Measurements from ENCODE around the gene G0S2. TPM values are rescaled to one million over a fixed set of nuclear protein-coding genes. Genes with fewer than 3 reads are reported as not detected.

The G0S2 gene
- total RNA-seq, 1 experiment from 2014 or later: 45.7 TPM

GRCh38 chr1:209720326-209720725 is 45.1 kb downstream of the G0S2 start:
- Histone ChIP-seq H3K9me3 (no peaks in the 10 kb centered on the region), H3K36me3 (ENCODE audit: control insufficient read depth, insufficient read depth, low read length) (no peaks in the 10 kb centered on the region), H3K4me3 (ENCODE audit: low read depth, low read length) (no peak overlapping the region), H3K27me3 (replicated peaks; ENCODE audit: control insufficient read depth, insufficient read depth, low read length) (no peaks in the 10 kb centered on the region), H3K4me1 (no peaks in the 10 kb centered on the region)
- Mint-ChIP-seq H3K36me3 (ENCODE audit: insufficient read depth, unreplicated experiment) (no peaks in the 10 kb centered on the region), H3K27me3 (ENCODE audit: insufficient read depth, unreplicated experiment) (peaks cover 18% of the 10 kb centered on the region), H3K4me1 (ENCODE audit: low read depth, unreplicated experiment) (no peaks in the 10 kb centered on the region), H3K9me3 (ENCODE audit: unreplicated experiment) (no peaks in the 10 kb centered on the region), H3K4me3 (ENCODE audit: unreplicated experiment) (no peak overlapping the region), H3K27ac (ENCODE audit: unreplicated experiment) (no peak overlapping the region)
- intact Hi-C loops (cut with micrococcal nuclease; ENCODE audit: unreplicated experiment): no loop called here
- CTCF ChIA-PET: no interaction called here
- no TSS peak for BruUV-seq (replicated peaks)
- TF ChIP-seq CTCF (IDR thresholded peaks at IDR 0.05; ENCODE audit: insufficient read depth in 1 of 2, low read depth in 1 of 2, low read length in 1 of 2, severe bottlenecking in 1 of 2, unreplicated experiment in 1 of 2): no peak
- no peak for DNase-seq
- POLR2A ChIA-PET: no interaction called here

GRCh38 chr1:209720826-209721225 is 45.6 kb downstream of the G0S2 start:
- TF ChIP-seq CTCF (IDR thresholded peaks at IDR 0.05; ENCODE audit: insufficient read depth in 1 of 2, low read depth in 1 of 2, low read length in 1 of 2, severe bottlenecking in 1 of 2, unreplicated experiment in 1 of 2): no peak
- no peaks in the 10 kb centered on the region for H3K4me1 Mint-ChIP-seq (ENCODE audit: low read depth, unreplicated experiment)
- ChIA-PET CTCF (no interaction called here), POLR2A (no interaction called here)
- H3K9me3 ChIP-seq: no peaks in the 10 kb centered on the region
- H3K4me1 ChIP-seq: no peaks in the 10 kb centered on the region
- no TSS peak for BruUV-seq (replicated peaks)
- intact Hi-C loops (cut with micrococcal nuclease; ENCODE audit: unreplicated experiment): no loop called here
- no peak overlapping the region for H3K27ac Mint-ChIP-seq (ENCODE audit: unreplicated experiment)
- no peaks in the 10 kb centered on the region for H3K9me3 Mint-ChIP-seq (ENCODE audit: unreplicated experiment)
- no peak overlapping the region for H3K4me3 Mint-ChIP-seq (ENCODE audit: unreplicated experiment)
- peaks cover 15% of the 10 kb centered on the region for H3K27me3 Mint-ChIP-seq (ENCODE audit: insufficient read depth, unreplicated experiment)
- H3K27me3 ChIP-seq (replicated peaks; ENCODE audit: control insufficient read depth, insufficient read depth, low read length): no peaks in the 10 kb centered on the region
- no peak overlapping the region for H3K4me3 ChIP-seq (ENCODE audit: low read depth, low read length)
- H3K36me3 ChIP-seq (ENCODE audit: control insufficient read depth, insufficient read depth, low read length): no peaks in the 10 kb centered on the region
- no peaks in the 10 kb centered on the region for H3K36me3 Mint-ChIP-seq (ENCODE audit: insufficient read depth, unreplicated experiment)
- DNase-seq: no peak

DNA sequence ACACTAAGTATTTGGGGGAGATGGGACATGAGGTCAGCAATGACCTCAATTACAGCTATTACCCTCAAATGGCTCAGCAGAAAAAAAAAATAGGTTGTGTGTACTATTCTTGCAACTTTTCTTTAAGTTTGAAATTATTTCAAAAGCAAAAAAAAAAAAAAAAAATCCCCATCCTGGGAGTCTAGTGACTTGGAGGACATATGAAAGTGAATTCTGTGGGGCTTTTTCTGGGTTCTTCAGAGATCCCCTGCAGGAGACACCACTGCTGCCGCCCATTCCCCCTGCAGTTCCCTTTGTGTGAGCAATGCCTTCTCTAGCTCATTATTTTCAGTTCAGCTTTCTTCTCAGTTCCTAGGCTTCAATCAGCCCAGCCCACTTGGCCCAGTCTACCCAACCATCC is 46.1 kb downstream of the G0S2 start:
- H3K27me3 Mint-ChIP-seq (ENCODE audit: insufficient read depth, unreplicated experiment): peaks cover 15% of the 10 kb centered on the region
- no peaks in the 10 kb centered on the region for H3K36me3 ChIP-seq (ENCODE audit: control insufficient read depth, insufficient read depth, low read length)
- ChIA-PET CTCF (no interaction called here), POLR2A (no interaction called here)
- no peaks in the 10 kb centered on the region for H3K4me1 ChIP-seq
- intact Hi-C loops (cut with micrococcal nuclease; ENCODE audit: unreplicated experiment): no loop called here
- H3K4me1 Mint-ChIP-seq (ENCODE audit: low read depth, unreplicated experiment): no peaks in the 10 kb centered on the region
- no peaks in the 10 kb centered on the region for H3K9me3 ChIP-seq
- H3K27ac Mint-ChIP-seq (ENCODE audit: unreplicated experiment): no peak overlapping the region
- BruUV-seq (replicated peaks): no TSS peak
- no peaks in the 10 kb centered on the region for H3K27me3 ChIP-seq (replicated peaks; ENCODE audit: control insufficient read depth, insufficient read depth, low read length)
- no peaks in the 10 kb centered on the region for H3K36me3 Mint-ChIP-seq (ENCODE audit: insufficient read depth, unreplicated experiment)
- no peak for TF ChIP-seq CTCF (IDR thresholded peaks at IDR 0.05; ENCODE audit: insufficient read depth in 1 of 2, low read depth in 1 of 2, low read length in 1 of 2, severe bottlenecking in 1 of 2, unreplicated experiment in 1 of 2)
- H3K4me3 Mint-ChIP-seq (ENCODE audit: unreplicated experiment): no peak overlapping the region
- H3K9me3 Mint-ChIP-seq (ENCODE audit: unreplicated experiment): no peaks in the 10 kb centered on the region
- H3K4me3 ChIP-seq (ENCODE audit: low read depth, low read length): no peak overlapping the region
- DNase-seq: no peak

Data from Caco-2 (cell line).